DMS53 treated with DMSO at 0.1 percent for 48 hours (cell line): ENCODE measurements around the gene SYNE2.
"Not testable (repeated sequence)": the region's sequence is repeated elsewhere in the genome, so short reads cannot be mapped to it uniquely, and the experiment has no call there.

Source experiments
- DNase-seq: peaks from one replicate; lab custom pipeline; 2025; ENCODE audit not compliant: unreplicated experiment; lab: John Stamatoyannopoulos, UW

Gene SYNE2

GRCh38 chr14:64008016-64008415, 155.2 kb downstream of the SYNE2 start:
- no peak for DNase-seq

- no peak for DNase-seq
Measured at GRCh38 chr14:64012003-64012402, 159.2 kb downstream of the SYNE2 start.

GRCh38 chr14:64012720-64013119, 159.9 kb downstream of the SYNE2 start:
- no peak for DNase-seq

GRCh38 chr14:64025479-64025878, 172.7 kb downstream of the SYNE2 start:
- DNase-seq: no peak

- DNase-seq: no peak
Measured at GRCh38 chr14:64026600-64026999, 173.8 kb downstream of the SYNE2 start.

GRCh38 chr14:64035143-64035542, 182.3 kb downstream of the SYNE2 start:
- no peak for DNase-seq

- DNase-seq: not testable (repeated sequence)
Measured at GRCh38 chr14:64037869-64038745, 185.3 kb downstream of the SYNE2 start.

GRCh38 chr14:64038841-64039542, 186.2 kb downstream of the SYNE2 start:
- no peak for DNase-seq

- no peak for DNase-seq
Measured at GRCh38 chr14:64040044-64040443, 187.2 kb downstream of the SYNE2 start.

- DNase-seq: not testable (repeated sequence)
Measured at GRCh38 chr14:64043296-64043695, 190.5 kb downstream of the SYNE2 start.

- no peak for DNase-seq
Measured at GRCh38 chr14:64045091-64045490, 192.3 kb downstream of the SYNE2 start.

GRCh38 chr14:64049616-64050381, 197.0 kb downstream of the SYNE2 start:
- no peak for DNase-seq

GRCh38 chr14:64053694-64054669, 201.2 kb downstream of the SYNE2 start:
- no peak for DNase-seq

GRCh38 chr14:64059454-64060198, 206.8 kb downstream of the SYNE2 start:
- DNase-seq: no peak

- no peak for DNase-seq
Measured at GRCh38 chr14:64060199-64060545, 207.4 kb downstream of the SYNE2 start.

GRCh38 chr14:64060648-64061096, 207.9 kb downstream of the SYNE2 start:
- DNase-seq: no peak

GRCh38 chr14:64061115-64061514, 208.3 kb downstream of the SYNE2 start:
- DNase-seq: no peak

- DNase-seq: no peak
Measured at GRCh38 chr14:64061706-64062105, 208.9 kb downstream of the SYNE2 start.

- no peak for DNase-seq
Measured at GRCh38 chr14:64062381-64063115, 209.7 kb downstream of the SYNE2 start.
